GM23338 (cell line): ENCODE measurements around the gene MTA2. TPM values are rescaled to one million over a fixed set of nuclear protein-coding genes. Genes with fewer than 3 reads are reported as not detected.

Experiments
- ATAC-seq: fragments of 200-7000 bp; cut with Tn5 transposase; 3 replicates; pipeline ENCODE4 v1.9.1; 2020
- DNase-seq: peaks from one replicate; pipeline ENCODE4 v3.0.0-alpha.2; 2015; ENCODE audit warnings: low spot score
- H2AFZ ChIP-seq: fragments of 200-600 bp; sonication (generic); 2 replicates; pipeline ENCODE4 v1.8.0; 2016; ENCODE audit warnings: antibody characterized with exemption, mild to moderate bottlenecking, moderate library complexity
- H3F3A ChIP-seq: fragments of 200-600 bp; sonication (generic); replicated peaks from 2 replicates; pipeline ENCODE4 v1.8.0; 2017; ENCODE audit warnings: antibody characterized with exemption, mixed run types, low read depth
- H3K27ac ChIP-seq: fragments of 200-600 bp; sonication (generic); 2 replicates; pipeline ENCODE4 v1.6.1; 2016; ENCODE audit warnings: low read depth
- H3K27me3 ChIP-seq: fragments of 200-600 bp; sonication (generic); 2 replicates; pipeline ENCODE4 v1.8.0; 2016; ENCODE audit warnings: mild to moderate bottlenecking, mixed run types, moderate library complexity; ENCODE audit not compliant: insufficient read depth
- H3K36me3 ChIP-seq: fragments of 200-600 bp; sonication (generic); 2 replicates; pipeline ENCODE4 v1.8.0; 2016; ENCODE audit warnings: mild to moderate bottlenecking; ENCODE audit not compliant: insufficient read depth
- H3K4me1 ChIP-seq: fragments of 200-600 bp; sonication (generic); 2 replicates; pipeline ENCODE4 v1.8.0; 2016; ENCODE audit warnings: mild to moderate bottlenecking, moderate library complexity; ENCODE audit not compliant: insufficient read depth
- H3K4me2 ChIP-seq: fragments of 200-600 bp; sonication (generic); 2 replicates; pipeline ENCODE4 v1.7.1; 2017; ENCODE audit warnings: mixed run types
- H3K4me3 ChIP-seq: fragments of 200-600 bp; sonication (generic); 2 replicates; pipeline ENCODE4 v1.6.1; 2016; ENCODE audit warnings: mixed run types
- H3K79me2 ChIP-seq: fragments of 200-600 bp; sonication (generic); replicated peaks from 2 replicates; pipeline ENCODE4 v1.8.0; 2017; ENCODE audit warnings: mild to moderate bottlenecking; ENCODE audit not compliant: insufficient read depth
- H3K9me2 ChIP-seq: fragments of 200-600 bp; sonication (generic); 2 replicates; pipeline ENCODE4 v1.8.0; 2017; ENCODE audit not compliant: insufficient read depth
- H4K20me1 ChIP-seq: fragments of 200-600 bp; sonication (generic); replicated peaks from 2 replicates; pipeline ENCODE4 v1.8.0; 2017; ENCODE audit warnings: mild to moderate bottlenecking; ENCODE audit not compliant: insufficient read depth
- H3K27ac Mint-ChIP-seq: 2 replicates; pipeline ENCODE4 v1.8.0; 2020; ENCODE audit warnings: inconsistent platforms, mild to moderate bottlenecking, moderate library complexity, mixed read lengths
- H3K27me3 Mint-ChIP-seq: 3 replicates; pipeline ENCODE4 v1.8.0; 2022; ENCODE audit warnings: low read depth, mild to moderate bottlenecking, moderate library complexity, mixed read lengths, inconsistent platforms; ENCODE audit not compliant: insufficient read depth, poor library complexity
- H3K36me3 Mint-ChIP-seq: 3 replicates; pipeline ENCODE4 v1.8.0; 2021; ENCODE audit warnings: low read depth, mild to moderate bottlenecking, inconsistent platforms, moderate library complexity, mixed read lengths
- H3K4me1 Mint-ChIP-seq: 3 replicates; pipeline ENCODE4 v1.8.0; 2020; ENCODE audit warnings: mild to moderate bottlenecking, inconsistent platforms, mixed read lengths
- H3K4me3 Mint-ChIP-seq: 3 replicates; pipeline ENCODE4 v1.8.0; 2021; ENCODE audit warnings: moderate library complexity, mild to moderate bottlenecking, inconsistent platforms, mixed read lengths
- H3K9me3 Mint-ChIP-seq: 3 replicates; pipeline ENCODE4 v1.8.0; 2020; ENCODE audit warnings: moderate library complexity, mild to moderate bottlenecking, inconsistent platforms, mixed read lengths
- ETS1 ChIP-seq: IDR thresholded peaks from 2 replicates; pipeline ENCODE4 v1.6.1; 2016; ENCODE audit warnings: antibody characterized with exemption
- EZH2 ChIP-seq: fragments of 200-600 bp; sonication (generic); IDR thresholded peaks from one replicate; pipeline ENCODE4 v1.8.0; 2017; ENCODE audit warnings: antibody characterized with exemption, mild to moderate bottlenecking, low read depth; ENCODE audit not compliant: unreplicated experiment
- EZH2phosphoT487 ChIP-seq: fragments of 200-600 bp; sonication (generic); IDR thresholded peaks from one replicate; pipeline ENCODE4 v1.8.1; 2018; ENCODE audit warnings: antibody characterized with exemption; ENCODE audit not compliant: unreplicated experiment
- JUNB ChIP-seq: IDR thresholded peaks from one replicate; pipeline ENCODE4 v1.6.1; 2016; ENCODE audit warnings: antibody characterized with exemption; ENCODE audit not compliant: unreplicated experiment
- REST ChIP-seq: IDR thresholded peaks from one replicate; pipeline ENCODE4 v1.6.1; 2018; ENCODE audit warnings: antibody characterized with exemption; ENCODE audit not compliant: unreplicated experiment
- ZNF331 ChIP-seq: fragments of 250-450 bp; sonication (Bioruptor Pico); IDR thresholded peaks from 2 replicates; pipeline ENCODE4 v1.5.0; 2020; ENCODE audit warnings: low read depth, mild to moderate bottlenecking, moderate library complexity
- ZNF462 ChIP-seq: fragments of 250-450 bp; sonication (Bioruptor Pico); IDR thresholded peaks from 2 replicates; pipeline ENCODE4 v1.5.0; 2020; ENCODE audit warnings: mild to moderate bottlenecking, moderate library complexity
- polyA plus RNA-seq: library from polyadenylated mRNA; unstranded; fragments of >200 nt; fragmentation: Nextera tagmentation; extraction: Ambion mirVana; gene quantifications from 2 replicates; pipeline ENCODE4 v1.2.1, GENCODE V29; 2016
- total RNA-seq: library from RNA; depleted of rRNA; stranded (reverse); fragments of >200 nt; shearing (Covaris generic); gene quantifications from 2 replicates; pipeline ENCODE4 v1.2.3, GENCODE V29; 2014

The MTA2 gene
- total and polyA plus RNA-seq, 2 experiments from 2014 or later = 22.9 to 102 TPM

DNA sequence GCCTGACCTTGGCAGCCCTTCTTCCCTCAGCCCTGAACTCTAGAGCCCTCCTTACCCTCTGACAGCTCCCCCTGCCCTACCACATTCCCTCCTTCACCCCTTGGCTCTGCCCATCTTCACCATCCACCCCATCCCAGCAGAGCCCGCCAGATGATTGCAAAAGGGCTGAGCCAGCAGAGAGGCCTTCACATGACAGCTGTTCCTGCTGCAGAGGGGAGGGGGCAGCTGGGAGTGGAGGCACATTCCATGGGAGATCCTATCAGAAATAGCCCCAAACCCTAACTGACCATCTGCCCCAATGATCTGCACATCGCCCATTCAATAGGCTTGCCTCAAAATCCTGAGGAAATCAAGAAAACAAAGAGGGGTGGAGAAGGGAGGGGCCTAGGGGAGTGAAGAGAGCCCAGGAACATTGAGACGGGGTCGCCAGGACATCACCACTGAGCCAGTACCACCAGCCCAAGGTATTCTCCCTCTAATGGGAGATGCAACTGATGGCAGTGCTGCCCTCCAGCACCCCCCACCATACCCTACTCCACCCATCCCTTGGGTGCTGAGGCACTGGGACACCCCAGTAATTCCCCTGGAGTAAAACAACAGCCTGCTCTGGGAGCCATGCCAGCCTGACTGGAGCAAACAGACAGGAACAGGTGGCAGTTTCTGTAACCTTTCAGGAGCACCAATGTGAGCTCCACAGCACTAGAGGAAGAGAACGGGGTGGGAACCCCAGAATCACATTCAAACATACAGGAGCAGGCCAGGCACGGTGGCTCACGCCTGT, 47.1 kb downstream of the MTA2 start (continued):
- TF ChIP-seq ETS1 (no peak), ZNF462 (CRISPR knock-in tag) (no peak), EZH2 (no peak), JUNB (no peak), EZH2phosphoT487 (no peak)

DNA sequence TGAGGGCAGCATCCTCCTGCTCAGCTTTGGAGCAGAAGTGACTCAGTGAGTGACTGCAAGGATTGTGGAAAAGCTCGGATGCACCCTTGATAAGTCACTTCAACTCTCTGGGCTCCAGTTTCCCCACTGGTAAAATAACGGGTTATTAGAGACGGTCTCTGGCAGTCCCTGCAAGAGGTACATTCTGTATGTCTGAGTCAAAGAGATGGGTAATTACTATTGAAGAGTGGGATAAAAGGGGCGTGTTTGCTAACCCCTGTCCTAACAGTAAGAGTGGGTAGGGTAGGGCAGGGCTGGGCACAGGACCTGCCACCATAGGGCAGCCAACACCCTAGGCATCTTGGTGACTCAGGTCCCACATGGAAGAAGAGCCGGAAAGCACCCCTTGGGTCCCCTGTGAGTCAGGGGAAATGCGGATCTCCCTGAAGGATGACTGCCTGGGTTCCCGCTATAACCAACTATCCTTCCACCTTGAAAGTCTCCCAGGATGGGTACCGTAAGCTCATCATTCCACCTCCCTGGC, 47.8 kb downstream of the MTA2 start:
- Histone ChIP-seq H3K27ac (peak overlapping the region; percentile 60; the same call in 1 of the 2 replicates), H2AFZ (no peak overlapping the region), H4K20me1 (peaks cover 24% of the 10 kb centered on the region), H3K27me3 (peaks cover 26% of the 10 kb centered on the region), H3K4me1 (peaks cover 45% of the 10 kb centered on the region), H3F3A (peaks cover 48% of the 10 kb centered on the region), H3K79me2 (0 out of 2 replicates have a peak, but pooled peaks cover 5% of the 10 kb centered on the region), H3K9me2 (no peaks in the 10 kb centered on the region), H3K36me3 (peaks cover 15% of the 10 kb centered on the region), H3K4me2 (peak overlapping the region; percentile 78), H3K4me3 (peak overlapping the region; percentile 36; the same call in 1 of the 2 replicates)
- H3K9me3 Mint-ChIP-seq = no peaks in the 10 kb centered on the region; the same call in 2 of the 3 replicates
- H3K4me3 Mint-ChIP-seq = peak overlapping the region; percentile 50; the same call in 2 of the 3 replicates
- H3K27ac Mint-ChIP-seq = peak overlapping the region; percentile 84; the same call in 1 of the 2 replicates
- no peak for TF ChIP-seq REST
- no peak for TF ChIP-seq ZNF331 (CRISPR knock-in tag)
- peaks cover 54% of the 10 kb centered on the region for H3K4me1 Mint-ChIP-seq
- peaks cover 38% of the 10 kb centered on the region for H3K27me3 Mint-ChIP-seq
- H3K36me3 Mint-ChIP-seq = peaks cover 34% of the 10 kb centered on the region
- ATAC-seq = no peak
- no peak for DNase-seq
